HCT116 (cell line): Measurements from ENCODE around the gene MN1. TPM values are rescaled to one million over a fixed set of nuclear protein-coding genes. Genes with fewer than 3 reads are reported as not detected.

Source experiments
- ATAC-seq: fragments of 200-7000 bp; cut with Tn5 transposase; 2 replicates; pipeline ENCODE4 v1.9.1; 2020; ENCODE audit warnings: mild to moderate bottlenecking, moderate library complexity
- BruUV-seq: library from RNA; stranded (reverse); fragments of 400-500 nt; replicated peaks from 2 replicates; lab custom pipeline; 2021; lab: Mats Ljungman, UMichigan
- CTCF ChIA-PET: fragments of 300-600 bp; sonication (Branson Sonifier 250); formaldehyde crosslinking; loops from one replicate; lab custom pipeline; 2021; ENCODE audit warnings: antibody characterized with exemption; lab: Charles Lee
- POLR2A ChIA-PET: fragments of 300-600, 350-600 bp; sonication (Branson Sonifier 250); formaldehyde crosslinking; loops from one replicate; lab custom pipeline; 2021; ENCODE audit warnings: antibody characterized with exemption; lab: Charles Lee
- RAD21 ChIA-PET, 2 experiments: fragments of 300-600 bp; sonication (Branson Sonifier 250); formaldehyde crosslinking; loops; one replicate each; lab custom pipeline; 2023; ENCODE audit warnings: low total read pairs in 2 of 2; ENCODE audit not compliant: uncharacterized antibody in 2 of 2, unreplicated experiment in 2 of 2, low non-redundant PET in 1 of 2; lab: Charles Lee
- DNase-seq: peaks from one replicate; pipeline ENCODE4 v3.0.0-alpha.2; 2010; ENCODE audit warnings: low read depth, low spot score
- H2AFZ ChIP-seq: fragments of 200-600 bp; shearing (Covaris generic), sonication (generic); 2 replicates; pipeline ENCODE4 v1.6.1; 2017; ENCODE audit warnings: low read depth, mixed run types, mixed read lengths, antibody characterized with exemption, low read length; ENCODE audit not compliant: poor library complexity, severe bottlenecking
- H3K27ac ChIP-seq: 2 replicates; pipeline ENCODE4 v1.5.1; 2012; ENCODE audit warnings: low read depth, low read length
- H3K27me3 ChIP-seq: fragments of 200-600 bp; sonication (generic); 2 replicates; pipeline ENCODE4 v1.6.1; 2016; ENCODE audit warnings: mixed run types, low read length, mixed read lengths; ENCODE audit not compliant: insufficient read depth
- H3K36me3 ChIP-seq, 2 experiments: fragments of 200-500 bp in 1 of 2; fragments of 200-600 bp in 1 of 2; sonication (Bioruptor generic) in 1 of 2; sonication (generic) in 1 of 2; 2 replicates each; pipeline versions ENCODE4 v1.5.1 to v1.6.1; 2014 to 2016; ENCODE audit warnings: low read length in 2 of 2, inconsistent platforms in 1 of 2, mixed read lengths in 1 of 2, mixed run types in 1 of 2; ENCODE audit not compliant: insufficient read depth in 2 of 2, control insufficient read depth in 1 of 2
- H3K4me1 ChIP-seq, 2 experiments: fragments of 200-600 bp in 1 of 2; sonication (generic) in 1 of 2; 2 replicates each; pipeline versions ENCODE4 v1.5.1 to v1.6.1; 2012 to 2017; ENCODE audit warnings: low read length in 2 of 2, inconsistent platforms in 1 of 2, mild to moderate bottlenecking in 1 of 2, mixed read lengths in 1 of 2, mixed run types in 1 of 2, moderate library complexity in 1 of 2; ENCODE audit not compliant: insufficient read depth in 2 of 2, control insufficient read depth in 1 of 2
- H3K4me2 ChIP-seq: fragments of 200-600 bp; sonication (generic); 2 replicates; pipeline ENCODE4 v1.6.1; 2017; ENCODE audit warnings: mixed run types, low read length, mixed read lengths
- H3K4me3 ChIP-seq, 2 experiments: fragments of 200-600 bp in 1 of 2; sonication (generic) in 1 of 2; replicated peaks in 1 of 2; 2 replicates each; pipeline ENCODE4 v1.5.1; 2011 to 2016; ENCODE audit warnings: low read length in 2 of 2, control low read depth in 1 of 2, low read depth in 1 of 2, mild to moderate bottlenecking in 1 of 2, mixed read lengths in 1 of 2, mixed run types in 1 of 2
- H3K79me2 ChIP-seq: fragments of 200-600 bp; sonication (generic); 2 replicates; pipeline ENCODE4 v1.6.1; 2017; ENCODE audit warnings: mild to moderate bottlenecking, mixed run types, low read length, moderate library complexity, mixed read lengths; ENCODE audit not compliant: insufficient read depth
- H3K9ac ChIP-seq: fragments of 200-600 bp; sonication (generic); 2 replicates; pipeline ENCODE4 v1.6.1; 2016; ENCODE audit warnings: low read length, mixed read lengths
- H3K9me2 ChIP-seq: fragments of 200-600 bp; sonication (generic), shearing (Covaris generic); 2 replicates; pipeline ENCODE4 v1.6.1; 2017; ENCODE audit warnings: mixed run types, mild to moderate bottlenecking, moderate library complexity; ENCODE audit not compliant: insufficient read depth
- H3K9me3 ChIP-seq, 2 experiments: fragments of 200-500 bp in 1 of 2; fragments of 200-600 bp in 1 of 2; sonication (Bioruptor generic) in 1 of 2; sonication (generic) in 1 of 2; 2 replicates each; pipeline ENCODE4 v1.6.1; 2014 to 2017; ENCODE audit warnings: low read length in 2 of 2, mixed read lengths in 2 of 2, inconsistent platforms in 1 of 2, low read depth in 1 of 2, mild to moderate bottlenecking in 1 of 2, mixed run types in 1 of 2, moderate library complexity in 1 of 2; ENCODE audit not compliant: control insufficient read depth in 1 of 2, insufficient read depth in 1 of 2
- H4K20me1 ChIP-seq: fragments of 200-600 bp; sonication (generic), shearing (Covaris generic); 2 replicates; pipeline ENCODE4 v1.6.1; 2017; ENCODE audit warnings: mixed run types, mild to moderate bottlenecking, moderate library complexity; ENCODE audit not compliant: insufficient read depth
- ATF3 ChIP-seq: IDR thresholded peaks from 2 replicates; pipeline ENCODE4 v1.6.1; 2012
- CBX3 ChIP-seq: IDR thresholded peaks from 2 replicates; pipeline ENCODE4 v1.6.1; 2012; ENCODE audit warnings: low read depth
- CEBPB ChIP-seq: IDR thresholded peaks from 2 replicates; pipeline ENCODE4 v1.6.1; 2012; ENCODE audit warnings: low read depth
- CTCF ChIP-seq, 3 experiments: fragments of 200-600 bp in 1 of 3; sonication (generic) in 1 of 3; IDR thresholded peaks in 2 of 3; conservative IDR thresholded peaks in 1 of 3; 2 replicates each; pipeline ENCODE4 v1.5.1; 2012 to 2017; ENCODE audit warnings: low read depth in 2 of 3, low read length in 2 of 3, antibody characterized with exemption in 1 of 3, borderline replicate concordance in 1 of 3, control low read depth in 1 of 3, mild to moderate bottlenecking in 1 of 3, mixed read lengths in 1 of 3, mixed run types in 1 of 3, moderate library complexity in 1 of 3; ENCODE audit not compliant: insufficient read depth in 1 of 3
- EGR1 ChIP-seq: IDR thresholded peaks from 2 replicates; pipeline ENCODE4 v1.6.1; 2012; ENCODE audit warnings: low read depth
- ELF1 ChIP-seq: IDR thresholded peaks from 2 replicates; pipeline ENCODE4 v1.6.1; 2012; ENCODE audit warnings: low read depth, borderline replicate concordance
- EZH2phosphoT487 ChIP-seq: fragments of 200-600 bp; IDR thresholded peaks from 2 replicates; pipeline ENCODE4 v1.6.1; 2018; ENCODE audit warnings: antibody characterized with exemption, borderline replicate concordance
- FOSL1 ChIP-seq: IDR thresholded peaks from 2 replicates; pipeline ENCODE4 v1.6.1; 2012; ENCODE audit warnings: low read depth
- JUND ChIP-seq: IDR thresholded peaks from 2 replicates; pipeline ENCODE4 v1.6.1; 2012
- POLR2A ChIP-seq: IDR thresholded peaks from 2 replicates; pipeline ENCODE4 v1.7.0; 2011; ENCODE audit warnings: borderline replicate concordance; ENCODE audit not compliant: insufficient read depth, insufficient read length; ENCODE audit errors: extremely low read depth
- RAD21 ChIP-seq: IDR thresholded peaks from 2 replicates; pipeline ENCODE4 v1.6.1; 2012; ENCODE audit warnings: low read depth, mild to moderate bottlenecking
- REST ChIP-seq: IDR thresholded peaks from 2 replicates; pipeline ENCODE4 v1.6.1; 2012; ENCODE audit warnings: low read depth
- SIN3A ChIP-seq: IDR thresholded peaks from 2 replicates; pipeline ENCODE4 v1.6.1; 2012; ENCODE audit warnings: low read depth
- SRF ChIP-seq: IDR thresholded peaks from 2 replicates; pipeline ENCODE4 v1.6.1; 2012; ENCODE audit warnings: low read depth
- TCF7L2 ChIP-seq: IDR thresholded peaks from 2 replicates; pipeline ENCODE4 v1.7.0; 2011; ENCODE audit warnings: borderline replicate concordance, inconsistent platforms; ENCODE audit not compliant: insufficient read depth, insufficient read length; ENCODE audit errors: extremely low read depth
- YY1 ChIP-seq: IDR thresholded peaks from 2 replicates; pipeline ENCODE4 v1.6.1; 2011; ENCODE audit warnings: low read length, low read depth, moderate library complexity, mild to moderate bottlenecking; ENCODE audit not compliant: insufficient replicate concordance; ENCODE audit errors: extremely low read depth
- ZFX ChIP-seq: fragments of 450-650 bp; IDR thresholded peaks from 2 replicates; pipeline ENCODE4 v1.6.1; 2017
- ZNF274 ChIP-seq: fragments of 200-500 bp; sonication (Bioruptor generic); IDR thresholded peaks from 2 replicates; pipeline ENCODE4 v1.6.1; 2014; ENCODE audit warnings: mild to moderate bottlenecking, low read depth, low read length, inconsistent platforms
- intact Hi-C: fragments of 100-400 bp; cut with micrococcal nuclease; formaldehyde crosslinking; loops from 2 replicates; pipeline ENCODE4 v1.10.0; 2022
- total RNA-seq: library from RNA; stranded (reverse); gene quantifications from one replicate; pipeline ENCODE4 v1.2.1, GENCODE V29; 2021; ENCODE audit not compliant: unreplicated experiment
- TF ChIP-seq, protein P1 (sequence below): IDR thresholded peaks from 2 replicates; pipeline ENCODE4 v1.6.1; 2012

Gene MN1
- total RNA-seq, 1 experiment from 2014 or later: 2.9 TPM

DNA sequence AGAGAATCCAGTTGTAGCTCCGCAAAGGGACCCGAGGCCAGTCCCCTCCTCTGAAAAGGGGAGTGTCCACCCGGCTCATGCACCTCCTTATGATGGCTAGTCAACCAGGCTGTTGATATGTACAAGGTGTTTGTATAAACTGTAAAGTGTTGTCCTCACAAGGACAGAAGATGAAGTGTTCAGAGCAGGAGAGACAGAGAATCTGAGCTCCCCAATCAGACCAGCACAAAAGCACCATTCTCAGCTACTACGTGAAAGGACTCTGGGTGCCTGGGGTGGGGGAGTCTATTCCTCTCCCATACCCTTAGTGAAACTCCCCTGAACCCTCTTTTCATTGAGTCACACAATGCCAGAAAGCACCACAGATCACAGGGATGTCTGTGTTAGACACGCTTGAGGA, 49.4 kb downstream of the MN1 start:
- ChIA-PET RAD21 (no interaction called here), CTCF (no interaction called here)
- no TSS peak for BruUV-seq
- Histone ChIP-seq H2AFZ (no peak overlapping the region), H3K9me2 (no peaks in the 10 kb centered on the region), H3K9ac (no peak overlapping the region), H3K4me1 (peaks cover 0 to 9% of the 10 kb centered on the region in 2 experiments; a peak in 2 of 4 replicates)
- intact Hi-C loops: no loop called here
- no peak for ATAC-seq
- TF ChIP-seq YY1 (no peak), RAD21 (no peak), ATF3 (no peak), POLR2A (no peak), REST (no peak), CEBPB (no peak), CTCF (IDR thresholded peaks at IDR 0.05 in 2 of 3, conservative IDR thresholded peaks at IDR 0.05 in 1 of 3; ENCODE audit: borderline replicate concordance in 1 of 3, insufficient read depth in 1 of 3, low read depth in 2 of 3, low read length in 2 of 3) (no peak), ELF1 (no peak), CBX3 (no peak), JUND (no peak), TCF7L2 (no peak), SRF (no peak), EZH2phosphoT487 (no peak), EGR1 (no peak), ZNF274 (no peak), FOSL1 (no peak), ZFX (no peak), SIN3A (no peak)
- TF ChIP-seq, protein P1, sequence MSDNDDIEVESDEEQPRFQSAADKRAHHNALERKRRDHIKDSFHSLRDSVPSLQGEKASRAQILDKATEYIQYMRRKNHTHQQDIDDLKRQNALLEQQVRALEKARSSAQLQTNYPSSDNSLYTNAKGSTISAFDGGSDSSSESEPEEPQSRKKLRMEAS: no peak
- TF ChIP-seq, all 23 proteins: peak for 0
- H3K36me3 ChIP-seq: no peaks in the 10 kb centered on the region; a peak in 1 of 4 replicates
- no peaks in the 10 kb centered on the region for H4K20me1 ChIP-seq
- no peaks in the 10 kb centered on the region for H3K9me3 ChIP-seq
- no peak overlapping the region for H3K27ac ChIP-seq
- H3K27me3 ChIP-seq: peaks cover 2% of the 10 kb centered on the region; the same call in 1 of the 2 replicates
- H3K79me2 ChIP-seq: no peaks in the 10 kb centered on the region
- H3K4me2 ChIP-seq: no peak overlapping the region
- H3K4me3 ChIP-seq: no peak overlapping the region
- no peak for DNase-seq
- POLR2A ChIA-PET: no interaction called here
